Lower leg skin (tissue), 3 donors: ENCODE data around the gene FAM177A1.
"Not testable (repeated sequence)": the region's sequence is repeated elsewhere in the genome, so short reads cannot be mapped to it uniquely, and the experiment has no call there.

ENCODE experiments used
- CTCF ChIP-seq, 3 donors: fragments of 450-650 bp; IDR thresholded peaks; one replicate each; pipeline ENCODE4 v1.5.1; 2016; ENCODE audit warnings: antibody characterized with exemption in 3 of 3, mild to moderate bottlenecking in 3 of 3, moderate library complexity in 2 of 3
- POLR2A ChIP-seq, 2 donors: fragments of 450-650 bp; IDR thresholded peaks; one replicate each; pipeline ENCODE4 v1.6.1; 2016 to 2017; ENCODE audit warnings: antibody characterized with exemption in 2 of 2, mild to moderate bottlenecking in 1 of 2, moderate library complexity in 1 of 2

GRCh38 chr14:35065731-35066130 is 19.7 kb downstream of the FAM177A1 start:
- not testable (repeated sequence) for TF ChIP-seq CTCF, POLR2A (IDR thresholded peaks at IDR 0.05)
